ENCODE measurements around the gene SBNO1.

DNA sequence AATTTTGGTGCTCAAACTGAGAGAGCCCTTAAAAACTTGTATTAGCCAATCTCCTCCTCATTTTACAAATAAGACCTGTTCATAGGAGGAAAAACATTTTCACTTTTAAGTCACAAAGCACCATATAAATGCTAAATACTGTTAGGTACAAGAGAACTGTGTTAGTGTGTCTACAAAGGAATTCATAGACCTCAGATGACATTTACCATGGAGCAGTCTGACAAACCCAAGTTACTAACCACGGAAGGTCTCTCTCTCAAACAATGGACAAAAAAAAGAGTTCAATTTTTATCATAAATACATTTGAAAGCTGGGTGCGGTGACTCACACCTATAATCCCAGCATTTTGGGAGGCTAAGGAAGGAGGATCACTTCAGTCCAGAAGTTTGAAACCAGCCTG lies 10.0 kb downstream of the SBNO1 start:
- TF ChIP-seq CTCF (IDR thresholded peaks at IDR 0.05) (no peak), POLR2AphosphoS5 (IDR thresholded peaks at IDR 0.05; ENCODE audit: low read depth, low read length) (no peak)

Data from Panc1 (cell line).